ENCODE data around the gene COX6A1. TPM values are rescaled to one million over a fixed set of nuclear protein-coding genes. Genes with fewer than 3 reads are reported as not detected.

Gene COX6A1
- total and polyA plus RNA-seq, 8 donors: 86.4 to 1,200 (median 672) TPM

DNA sequence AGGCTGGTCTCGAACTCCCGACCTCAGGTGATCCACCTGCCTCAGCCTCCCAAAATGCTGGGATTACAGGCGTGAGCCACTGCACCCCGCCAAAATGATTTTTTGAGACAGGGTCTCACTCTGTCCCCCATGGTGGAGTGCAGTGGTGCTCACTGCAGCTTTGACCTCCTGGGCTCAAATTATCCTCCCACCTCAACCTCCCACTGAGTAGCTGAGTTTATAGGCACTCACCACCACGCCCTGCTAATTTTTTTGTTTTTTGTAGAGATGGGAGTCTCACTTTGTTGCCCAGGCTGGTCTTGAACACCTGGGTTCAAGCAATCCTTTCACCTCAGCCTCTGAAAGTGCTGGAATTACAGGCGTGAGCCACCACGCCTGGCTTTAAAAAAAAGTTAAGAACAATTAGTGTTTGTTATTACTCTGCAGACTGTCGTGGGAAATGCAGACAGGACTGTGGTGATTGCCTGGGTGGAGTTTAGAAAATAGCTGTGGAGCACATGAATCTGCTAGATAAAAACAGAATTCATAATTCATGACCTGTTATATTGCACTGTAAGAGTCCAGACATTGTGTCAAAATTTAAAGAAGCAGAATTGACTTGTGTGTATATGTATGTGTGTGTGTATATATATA, 9.2 kb upstream of the COX6A1 start:
- Histone ChIP-seq H3K4me1 (peaks cover 0 to 9% (median 3%) of the 10 kb centered on the region in 4 donors), H3K36me3 (no peaks in the 10 kb centered on the region), H3K4me3 (no peak overlapping the region), H3K9me3 (no peaks in the 10 kb centered on the region), H3K27ac (no peak overlapping the region), H3K27me3 (peaks cover 0 to 23% (median 0%) of the 10 kb centered on the region in 3 donors)
- DNase-seq: no peak
- WGBS, 5 donors: 56 to 64% (median 62%) methylated on average over 8 of the region's 8 CpGs
- intact Hi-C loops (cut with DNase I; ENCODE audit: low total_unique reads): loop anchor here (5.0 kb wide), 1 partner anchor 71 kb away; no protein-coding TSS in a partner anchor
- TF ChIP-seq EP300 (IDR thresholded peaks at IDR 0.05): no peak

DNA sequence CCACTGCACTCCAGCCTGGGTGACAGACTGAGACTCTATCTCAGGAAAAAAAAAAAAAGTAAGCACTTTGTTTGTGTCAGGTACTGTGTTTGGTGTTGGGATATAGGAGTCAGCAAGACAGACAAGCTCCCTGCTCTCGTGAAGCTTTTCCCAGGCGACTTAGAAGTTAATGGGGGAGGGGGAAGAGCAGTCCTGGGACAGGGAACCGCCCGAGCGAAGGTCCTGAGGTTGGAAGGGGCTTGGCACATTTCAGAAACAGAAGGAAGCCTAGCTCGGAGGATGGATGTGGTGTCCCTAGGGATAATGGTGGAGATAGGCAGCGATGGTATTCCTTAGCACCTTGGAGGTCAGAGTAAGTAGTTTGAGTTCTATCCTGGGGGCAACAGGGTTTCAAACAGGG, 8.5 kb upstream of the COX6A1 start:
- TF ChIP-seq POLR2A (IDR thresholded peaks at IDR 0.05) (no peak), POLR2AphosphoS5 (IDR thresholded peaks at IDR 0.05) (no peak), EP300 (IDR thresholded peaks at IDR 0.05) (no peak)
- TF ChIP-seq, protein P1, sequence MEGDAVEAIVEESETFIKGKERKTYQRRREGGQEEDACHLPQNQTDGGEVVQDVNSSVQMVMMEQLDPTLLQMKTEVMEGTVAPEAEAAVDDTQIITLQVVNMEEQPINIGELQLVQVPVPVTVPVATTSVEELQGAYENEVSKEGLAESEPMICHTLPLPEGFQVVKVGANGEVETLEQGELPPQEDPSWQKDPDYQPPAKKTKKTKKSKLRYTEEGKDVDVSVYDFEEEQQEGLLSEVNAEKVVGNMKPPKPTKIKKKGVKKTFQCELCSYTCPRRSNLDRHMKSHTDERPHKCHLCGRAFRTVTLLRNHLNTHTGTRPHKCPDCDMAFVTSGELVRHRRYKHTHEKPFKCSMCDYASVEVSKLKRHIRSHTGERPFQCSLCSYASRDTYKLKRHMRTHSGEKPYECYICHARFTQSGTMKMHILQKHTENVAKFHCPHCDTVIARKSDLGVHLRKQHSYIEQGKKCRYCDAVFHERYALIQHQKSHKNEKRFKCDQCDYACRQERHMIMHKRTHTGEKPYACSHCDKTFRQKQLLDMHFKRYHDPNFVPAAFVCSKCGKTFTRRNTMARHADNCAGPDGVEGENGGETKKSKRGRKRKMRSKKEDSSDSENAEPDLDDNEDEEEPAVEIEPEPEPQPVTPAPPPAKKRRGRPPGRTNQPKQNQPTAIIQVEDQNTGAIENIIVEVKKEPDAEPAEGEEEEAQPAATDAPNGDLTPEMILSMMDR (IDR thresholded peaks at IDR 0.05): no peak
- intact Hi-C loops (cut with DNase I; ENCODE audit: low total_unique reads): loop anchor here (5.0 kb wide), 1 partner anchor 72 kb away; no protein-coding TSS in a partner anchor
- Histone ChIP-seq H3K36me3 (no peaks in the 10 kb centered on the region), H3K27ac (no peak overlapping the region), H3K27me3 (peaks cover 0 to 23% (median 0%) of the 10 kb centered on the region in 3 donors), H3K4me1 (peaks cover 0 to 9% (median 3%) of the 10 kb centered on the region in 4 donors), H3K4me3 (no peak overlapping the region), H3K9me3 (no peaks in the 10 kb centered on the region)
- DNase-seq: no peak
- 65 to 76% (median 71%) methylated on average over 7 of the region's 7 CpGs for WGBS, 5 donors

DNA sequence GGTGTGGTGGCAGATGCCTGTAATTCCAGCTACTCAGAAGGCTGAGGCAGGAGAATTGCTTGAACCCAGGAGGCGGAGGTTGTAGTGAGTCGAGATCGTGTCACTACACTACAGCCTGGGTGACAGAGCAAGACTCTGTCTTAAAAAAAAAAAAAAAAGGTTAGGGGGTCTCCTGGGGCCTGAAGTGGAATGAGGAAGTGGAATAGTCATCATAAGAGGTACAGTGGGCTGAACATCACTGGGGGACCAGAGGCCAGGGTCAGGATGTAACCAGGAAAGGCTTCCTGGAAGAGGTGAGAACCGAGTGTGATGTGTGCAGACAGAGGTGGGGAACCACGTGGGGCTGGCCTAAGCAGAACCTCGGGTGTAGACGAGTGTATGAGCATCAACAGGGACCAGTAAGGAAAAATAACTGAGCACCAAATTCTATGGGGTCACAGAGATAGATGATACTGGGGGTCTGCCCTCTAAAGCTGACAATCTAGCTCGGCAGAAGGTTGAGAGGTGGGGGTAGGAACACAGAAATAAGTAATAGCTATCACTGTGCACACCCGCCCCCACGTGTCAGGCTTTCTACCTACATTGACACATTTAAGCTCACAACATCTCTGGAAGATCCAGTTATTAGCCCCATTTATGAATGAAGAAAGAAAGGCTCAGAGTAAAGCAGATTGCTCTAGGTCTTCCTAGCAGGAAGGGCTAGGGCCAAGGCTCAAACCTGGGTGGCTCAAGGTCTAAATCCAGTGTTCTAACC, 5.0 kb upstream of the COX6A1 start:
- intact Hi-C loops (cut with DNase I; ENCODE audit: low total_unique reads): no loop called here
- H3K4me3 ChIP-seq: no peak overlapping the region
- TF ChIP-seq EP300 (IDR thresholded peaks at IDR 0.05) (no peak), POLR2AphosphoS5 (IDR thresholded peaks at IDR 0.05) (no peak), POLR2A (IDR thresholded peaks at IDR 0.05) (no peak)
- TF ChIP-seq, protein P1 (IDR thresholded peaks at IDR 0.05): no peak
- peaks cover 0 to 23% (median 0%) of the 10 kb centered on the region in 3 donors for H3K27me3 ChIP-seq
- WGBS, 5 donors: 54 to 68% (median 64%) methylated on average over 10 of the region's 10 CpGs
- no peaks in the 10 kb centered on the region for H3K36me3 ChIP-seq
- H3K4me1 ChIP-seq: peaks cover 0 to 15% (median 5%) of the 10 kb centered on the region in 4 donors
- H3K9me3 ChIP-seq: no peaks in the 10 kb centered on the region
- no peak for DNase-seq
- H3K27ac ChIP-seq: no peak overlapping the region

DNA sequence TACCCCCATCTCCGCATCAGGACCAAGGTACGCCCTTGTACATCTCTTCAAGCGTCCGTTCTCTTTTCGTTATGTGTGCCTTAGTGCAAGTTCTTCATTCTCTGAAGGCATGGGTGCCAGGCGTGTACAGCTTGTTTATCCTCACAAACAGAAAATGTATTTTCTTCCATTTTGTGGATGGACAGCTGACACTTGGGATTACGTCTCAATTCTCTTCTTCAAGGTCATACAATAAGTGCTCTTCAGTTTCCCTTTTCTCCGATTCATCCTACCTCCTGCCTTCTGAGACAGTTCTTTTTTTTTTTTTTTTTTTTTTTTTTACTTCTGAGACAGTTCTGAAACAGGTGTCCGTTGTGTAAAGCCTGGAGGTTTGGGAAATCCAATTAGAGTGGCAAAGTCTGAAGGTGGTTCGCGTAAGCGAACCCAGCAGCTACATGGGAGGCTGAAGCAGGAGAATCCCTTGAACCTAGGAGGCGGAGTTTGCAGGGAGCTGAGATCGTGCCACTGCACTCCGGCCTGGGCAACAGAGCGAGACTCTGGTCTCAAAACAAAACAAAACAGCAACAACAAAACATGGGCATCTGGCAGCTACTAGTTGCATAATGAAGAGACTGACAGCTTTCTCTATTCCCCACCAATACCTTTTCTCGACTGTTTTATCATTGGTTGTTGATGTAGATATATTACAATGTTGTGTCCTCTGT, 734 bp downstream of the COX6A1 start:
- 18 to 33% (median 25%) methylated on average over 17 of the region's 17 CpGs for WGBS, 5 donors
- TF ChIP-seq POLR2A (IDR thresholded peaks at IDR 0.05) (no peak), EP300 (IDR thresholded peaks at IDR 0.05) (no peak), POLR2AphosphoS5 (IDR thresholded peaks at IDR 0.05) (no peak)
- TF ChIP-seq, protein P1 (IDR thresholded peaks at IDR 0.05): no peak
- Histone ChIP-seq H3K36me3 (peaks cover 22 to 40% (median 36%) of the 10 kb centered on the region in 4 donors), H3K9me3 (no peaks in the 10 kb centered on the region), H3K27ac (peak overlapping the region; percentile 83 to 92 (median 88)), H3K4me3 (peak overlapping the region; percentile 72 to 98 (median 86)), H3K4me1 (peaks cover 14 to 32% (median 22%) of the 10 kb centered on the region in 4 donors), H3K27me3 (peaks cover 0 to 1% (median 0%) of the 10 kb centered on the region in 3 donors)
- intact Hi-C loops (cut with DNase I; ENCODE audit: low total_unique reads): no loop called here
- DNase-seq: no peak

Measured in stomach (tissue), 9 donors.